Caco-2 (cell line): ENCODE data around the gene IQGAP2. TPM values are rescaled to one million over a fixed set of nuclear protein-coding genes. Genes with fewer than 3 reads are reported as not detected.
A peak's percentile ranks its signal among the peaks of the same experiment; 100 is the strongest.

ENCODE experiments used
- BruUV-seq: library from RNA; stranded (reverse); fragments of 400-500 nt; replicated peaks from 2 replicates; lab custom pipeline; 2021; lab: Mats Ljungman, UMichigan
- CTCF ChIA-PET: fragments of 300-600 bp; sonication (Branson Sonifier 250); formaldehyde crosslinking; loops from one replicate; lab custom pipeline; 2022; ENCODE audit warnings: antibody characterized with exemption; lab: Charles Lee
- POLR2A ChIA-PET: fragments of 300-600 bp; sonication (Branson Sonifier 250); formaldehyde crosslinking; loops from one replicate; lab custom pipeline; 2022; ENCODE audit warnings: antibody characterized with exemption; lab: Charles Lee
- DNase-seq, 2 experiments: peaks; one replicate each; pipeline versions ENCODE4 v3.0.0 to v3.0.0-alpha.2; 2020 to 2022
- H3K27me3 ChIP-seq: replicated peaks from 2 replicates; pipeline ENCODE4 v1.6.0; 2011; ENCODE audit warnings: low read length; ENCODE audit not compliant: control insufficient read depth, insufficient read depth
- H3K36me3 ChIP-seq: 2 replicates; pipeline ENCODE4 v1.5.1; 2011; ENCODE audit warnings: low read length; ENCODE audit not compliant: control insufficient read depth, insufficient read depth
- H3K4me1 ChIP-seq: fragments of 250-450 bp; sonication (Bioruptor Pico); 2 replicates; pipeline ENCODE4 v1.5.1; 2020; ENCODE audit warnings: mild to moderate bottlenecking
- H3K4me3 ChIP-seq: 2 replicates; pipeline ENCODE4 v1.5.1; 2011; ENCODE audit warnings: low read depth, mild to moderate bottlenecking, control low read depth, low read length
- H3K9me3 ChIP-seq: fragments of 250-450 bp; sonication (Bioruptor Pico); 2 replicates; pipeline ENCODE4 v1.5.1; 2020; ENCODE audit warnings: mild to moderate bottlenecking, moderate library complexity
- H3K27ac Mint-ChIP-seq: one replicate; pipeline ENCODE4 v1.8.0; 2022; ENCODE audit warnings: mixed read lengths; ENCODE audit not compliant: unreplicated experiment
- H3K27me3 Mint-ChIP-seq: one replicate; pipeline ENCODE4 v1.8.0; 2022; ENCODE audit warnings: mixed read lengths; ENCODE audit not compliant: insufficient read depth, unreplicated experiment
- H3K36me3 Mint-ChIP-seq: one replicate; pipeline ENCODE4 v1.8.0; 2022; ENCODE audit warnings: mild to moderate bottlenecking, mixed read lengths; ENCODE audit not compliant: insufficient read depth, unreplicated experiment
- H3K4me1 Mint-ChIP-seq: one replicate; pipeline ENCODE4 v1.8.0; 2022; ENCODE audit warnings: low read depth, mixed read lengths; ENCODE audit not compliant: unreplicated experiment
- H3K4me3 Mint-ChIP-seq: one replicate; pipeline ENCODE4 v1.8.0; 2022; ENCODE audit warnings: mild to moderate bottlenecking, moderate library complexity, mixed read lengths; ENCODE audit not compliant: unreplicated experiment
- H3K9me3 Mint-ChIP-seq: one replicate; pipeline ENCODE4 v1.8.0; 2022; ENCODE audit warnings: mixed read lengths; ENCODE audit not compliant: unreplicated experiment
- intact Hi-C: fragments of 100-400 bp; cut with micrococcal nuclease; formaldehyde crosslinking; loops from one replicate; pipeline ENCODE4 v1.10.0; 2022; ENCODE audit not compliant: unreplicated experiment
- total RNA-seq: library from RNA; stranded (reverse); gene quantifications from 2 replicates; pipeline ENCODE4 v1.2.3, GENCODE V29; 2022
- TF ChIP-seq, protein P1 (sequence below), 2 experiments: fragments of 200-600 bp in 1 of 2; IDR thresholded peaks; 1 replicate in 1 of 2; 2 replicates in 1 of 2; pipeline versions ENCODE4 v1.5.1 to v1.8.0; 2011 to 2022; ENCODE audit warnings: antibody characterized with exemption in 1 of 2, control low read depth in 1 of 2, inconsistent platforms in 1 of 2, low read depth in 1 of 2, low read length in 1 of 2, mild to moderate bottlenecking in 1 of 2, moderate library complexity in 1 of 2; ENCODE audit not compliant: insufficient read depth in 1 of 2, severe bottlenecking in 1 of 2, unreplicated experiment in 1 of 2

The IQGAP2 gene
- total RNA-seq, 1 experiment from 2014 or later, result 89.4 TPM

GRCh38 chr5:76524868-76525267 is 121.8 kb downstream of the IQGAP2 start:
- no peaks in the 10 kb centered on the region for H3K27me3 ChIP-seq
- CTCF ChIA-PET, result interaction anchor here (0.6 kb wide), 1 partner anchor 842 kb away, joined by 4 read pairs; no protein-coding TSS in a partner anchor
- POLR2A ChIA-PET, result no interaction called here
- peaks cover 41% of the 10 kb centered on the region for H3K4me1 Mint-ChIP-seq
- TF ChIP-seq, protein P1, sequence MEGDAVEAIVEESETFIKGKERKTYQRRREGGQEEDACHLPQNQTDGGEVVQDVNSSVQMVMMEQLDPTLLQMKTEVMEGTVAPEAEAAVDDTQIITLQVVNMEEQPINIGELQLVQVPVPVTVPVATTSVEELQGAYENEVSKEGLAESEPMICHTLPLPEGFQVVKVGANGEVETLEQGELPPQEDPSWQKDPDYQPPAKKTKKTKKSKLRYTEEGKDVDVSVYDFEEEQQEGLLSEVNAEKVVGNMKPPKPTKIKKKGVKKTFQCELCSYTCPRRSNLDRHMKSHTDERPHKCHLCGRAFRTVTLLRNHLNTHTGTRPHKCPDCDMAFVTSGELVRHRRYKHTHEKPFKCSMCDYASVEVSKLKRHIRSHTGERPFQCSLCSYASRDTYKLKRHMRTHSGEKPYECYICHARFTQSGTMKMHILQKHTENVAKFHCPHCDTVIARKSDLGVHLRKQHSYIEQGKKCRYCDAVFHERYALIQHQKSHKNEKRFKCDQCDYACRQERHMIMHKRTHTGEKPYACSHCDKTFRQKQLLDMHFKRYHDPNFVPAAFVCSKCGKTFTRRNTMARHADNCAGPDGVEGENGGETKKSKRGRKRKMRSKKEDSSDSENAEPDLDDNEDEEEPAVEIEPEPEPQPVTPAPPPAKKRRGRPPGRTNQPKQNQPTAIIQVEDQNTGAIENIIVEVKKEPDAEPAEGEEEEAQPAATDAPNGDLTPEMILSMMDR (IDR thresholded peaks at IDR 0.05; ENCODE audit: insufficient read depth in 1 of 2, low read depth in 1 of 2, low read length in 1 of 2, severe bottlenecking in 1 of 2, unreplicated experiment in 1 of 2), result no peak
- no peak overlapping the region for H3K4me3 Mint-ChIP-seq
- H3K4me3 ChIP-seq, result no peak overlapping the region
- DNase-seq, result no peak
- no peaks in the 10 kb centered on the region for H3K27me3 Mint-ChIP-seq
- peaks cover 23% of the 10 kb centered on the region for H3K36me3 Mint-ChIP-seq
- peak overlapping the region; percentile 16 for H3K27ac Mint-ChIP-seq
- H3K9me3 Mint-ChIP-seq, result no peaks in the 10 kb centered on the region
- H3K36me3 ChIP-seq, result no peaks in the 10 kb centered on the region
- no peaks in the 10 kb centered on the region for H3K9me3 ChIP-seq
- BruUV-seq, result no TSS peak
- intact Hi-C loops, result loop anchor here (5.0 kb wide), 1 partner anchor 123 kb away; the partner anchor contains the start of gene IQGAP2
- H3K4me1 ChIP-seq, result peaks cover 88% of the 10 kb centered on the region

DNA sequence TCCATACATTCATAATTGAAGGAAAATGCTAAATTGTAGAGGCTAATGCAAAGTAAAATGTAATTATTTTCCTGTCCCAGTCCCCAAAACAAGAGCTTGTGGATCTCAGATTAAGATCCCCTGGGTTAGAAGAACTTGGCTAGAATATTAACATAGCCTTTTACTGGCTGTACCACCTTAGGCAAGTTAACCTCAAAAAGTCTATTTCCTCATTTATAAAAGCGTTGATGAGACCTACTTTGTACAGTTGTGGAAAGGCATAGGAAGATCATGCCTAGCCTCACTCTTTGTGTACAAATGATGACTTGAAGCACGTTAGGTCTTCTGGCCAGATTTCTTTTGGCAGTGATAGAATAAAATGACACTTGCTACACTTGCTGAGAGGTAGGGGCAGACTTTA is 122.9 kb downstream of the IQGAP2 start:
- intact Hi-C loops, result no loop called here
- DNase-seq, result no peak
- Histone ChIP-seq H3K27me3 (no peaks in the 10 kb centered on the region), H3K36me3 (no peaks in the 10 kb centered on the region), H3K9me3 (no peaks in the 10 kb centered on the region), H3K4me3 (no peak overlapping the region), H3K4me1 (peaks cover 95% of the 10 kb centered on the region)
- Mint-ChIP-seq H3K9me3 (no peaks in the 10 kb centered on the region), H3K27me3 (no peaks in the 10 kb centered on the region), H3K36me3 (peaks cover 16% of the 10 kb centered on the region), H3K4me1 (peaks cover 37% of the 10 kb centered on the region), H3K27ac (peak overlapping the region; percentile 77), H3K4me3 (no peak overlapping the region)
- ChIA-PET CTCF (no interaction called here), POLR2A (no interaction called here)
- BruUV-seq, result no TSS peak
- TF ChIP-seq, protein P1 (IDR thresholded peaks at IDR 0.05; ENCODE audit: insufficient read depth in 1 of 2, low read depth in 1 of 2, low read length in 1 of 2, severe bottlenecking in 1 of 2, unreplicated experiment in 1 of 2), result no peak

- BruUV-seq, result TSS peak; percentile 88
- Histone ChIP-seq H3K4me3 (no peak overlapping the region), H3K9me3 (no peaks in the 10 kb centered on the region), H3K36me3 (no peaks in the 10 kb centered on the region), H3K4me1 (peaks cover 95% of the 10 kb centered on the region), H3K27me3 (no peaks in the 10 kb centered on the region)
- ChIA-PET CTCF (no interaction called here), POLR2A (interaction anchor here (0.5 to 0.9 kb wide), 2 partner anchors 123 to 1248 kb away, joined by 3 read pairs; no protein-coding TSS in a partner anchor)
- peak overlapping the region; percentile 77 for H3K27ac Mint-ChIP-seq
- intact Hi-C loops, result no loop called here
- H3K27me3 Mint-ChIP-seq, result no peaks in the 10 kb centered on the region
- no peaks in the 10 kb centered on the region for H3K9me3 Mint-ChIP-seq
- DNase-seq, result no peak
- H3K4me3 Mint-ChIP-seq, result no peak overlapping the region
- peaks cover 16% of the 10 kb centered on the region for H3K36me3 Mint-ChIP-seq
- TF ChIP-seq, protein P1 (IDR thresholded peaks at IDR 0.05; ENCODE audit: insufficient read depth in 1 of 2, low read depth in 1 of 2, low read length in 1 of 2, severe bottlenecking in 1 of 2, unreplicated experiment in 1 of 2), result no peak
- H3K4me1 Mint-ChIP-seq, result peaks cover 31% of the 10 kb centered on the region
These were observed 124.0 kb downstream of the IQGAP2 start for GRCh38 chr5:76526950-76527583.
